GM04504 (cell line): Measurements from ENCODE around the gene TNFRSF18.
"Not testable (repeated sequence)": the region's sequence is repeated elsewhere in the genome, so short reads cannot be mapped to it uniquely, and the experiment has no call there.

Source experiments
- DNase-seq: peaks from one replicate; pipeline ENCODE4 v3.0.0-alpha.2; 2012; ENCODE audit warnings: low read depth

The TNFRSF18 gene

GRCh38 chr1:1206376-1206965 lies at the start of gene TNFRSF18:
Gene TNFRSF18, minus strand, starts transcription at chr1:1206592. Its CDS starts 21 bp downstream, at chr1:1206571.
- no peak for DNase-seq

- no peak for DNase-seq
These were observed 49.2 kb upstream of the TNFRSF18 start for GRCh38 chr1:1255611-1256010.

- no peak for DNase-seq
These were observed 48.7 kb upstream of the TNFRSF18 start for GRCh38 chr1:1255078-1255477.

GRCh38 chr1:1254667-1254998 lies 48.2 kb upstream of the TNFRSF18 start:
- no peak for DNase-seq

- no peak for DNase-seq
These were observed 47.7 kb upstream of the TNFRSF18 start for GRCh38 chr1:1253972-1254666.

- DNase-seq = no peak
These were observed 46.9 kb upstream of the TNFRSF18 start for GRCh38 chr1:1253314-1253713.

GRCh38 chr1:1250786-1251284 lies 44.4 kb upstream of the TNFRSF18 start:
- no peak for DNase-seq

- DNase-seq = not testable (repeated sequence)
These were observed 41.9 kb upstream of the TNFRSF18 start for GRCh38 chr1:1248009-1248913.

- DNase-seq = no peak
These were observed 41.0 kb upstream of the TNFRSF18 start for GRCh38 chr1:1247341-1247913.

GRCh38 chr1:1246577-1247340 lies 40.4 kb upstream of the TNFRSF18 start, which contains the start of gene C1QTNF12:
Gene C1QTNF12, minus strand, starts transcription at chr1:1246722. Its CDS starts 32 bp downstream, at chr1:1246690.
- no peak for DNase-seq

- no peak for DNase-seq
These were observed 39.6 kb upstream of the TNFRSF18 start for GRCh38 chr1:1245817-1246576.

- DNase-seq = no peak
These were observed 38.9 kb upstream of the TNFRSF18 start for GRCh38 chr1:1245178-1245816.

- DNase-seq = no peak
These were observed 37.9 kb upstream of the TNFRSF18 start for GRCh38 chr1:1244192-1244811.

GRCh38 chr1:1243807-1244191 lies 37.4 kb upstream of the TNFRSF18 start:
- DNase-seq = no peak

- DNase-seq = no peak
These were observed 36.9 kb upstream of the TNFRSF18 start for GRCh38 chr1:1243266-1243660.

GRCh38 chr1:1242461-1243265 lies 36.3 kb upstream of the TNFRSF18 start:
- DNase-seq = no peak

- no peak for DNase-seq
These were observed 35.3 kb upstream of the TNFRSF18 start for GRCh38 chr1:1241588-1242219.

GRCh38 chr1:1240822-1241587 lies 34.6 kb upstream of the TNFRSF18 start:
- no peak for DNase-seq
